Calu3 (cell line): ENCODE measurements around the gene BORCS8. TPM values are rescaled to one million over a fixed set of nuclear protein-coding genes. Genes with fewer than 3 reads are reported as not detected.

Experiments used
- BruUV-seq: library from RNA; stranded (reverse); fragments of 400-500 nt; replicated peaks from 2 replicates; lab custom pipeline; 2021; lab: Mats Ljungman, UMichigan
- CTCF ChIA-PET: fragments of 300-600 bp; sonication (Branson Sonifier 250); formaldehyde crosslinking; loops from one replicate; lab custom pipeline; 2022; ENCODE audit warnings: antibody characterized with exemption; lab: Charles Lee
- DNase-seq: peaks from one replicate; pipeline ENCODE4 v3.0.0; 2022
- H3K27ac Mint-ChIP-seq: one replicate; pipeline ENCODE4 v1.8.0; 2022; ENCODE audit warnings: mixed read lengths; ENCODE audit not compliant: unreplicated experiment
- H3K27me3 Mint-ChIP-seq: one replicate; pipeline ENCODE4 v1.8.0; 2022; ENCODE audit warnings: mixed read lengths; ENCODE audit not compliant: unreplicated experiment
- H3K36me3 Mint-ChIP-seq: one replicate; pipeline ENCODE4 v1.8.0; 2022; ENCODE audit warnings: mild to moderate bottlenecking, moderate library complexity, mixed read lengths; ENCODE audit not compliant: insufficient read depth, unreplicated experiment
- H3K4me1 Mint-ChIP-seq: one replicate; pipeline ENCODE4 v1.8.0; 2022; ENCODE audit warnings: mild to moderate bottlenecking, low read depth, mixed read lengths; ENCODE audit not compliant: unreplicated experiment
- H3K4me3 Mint-ChIP-seq: one replicate; pipeline ENCODE4 v1.8.0; 2022; ENCODE audit warnings: mild to moderate bottlenecking, low read depth, moderate library complexity, mixed read lengths; ENCODE audit not compliant: unreplicated experiment
- H3K9me3 Mint-ChIP-seq: one replicate; pipeline ENCODE4 v1.8.0; 2022; ENCODE audit warnings: low read depth, mixed read lengths; ENCODE audit not compliant: unreplicated experiment
- intact Hi-C: fragments of 100-400 bp; cut with micrococcal nuclease; formaldehyde crosslinking; loops from one replicate; pipeline ENCODE4 v1.10.0; 2022; ENCODE audit not compliant: unreplicated experiment
- total RNA-seq: library from RNA; stranded (reverse); gene quantifications from 2 replicates; pipeline ENCODE4 v1.2.3, GENCODE V29; 2022
- TF ChIP-seq, protein P1 (sequence below): fragments of 200-600 bp; IDR thresholded peaks from one replicate; pipeline ENCODE4 v1.8.0; 2022; ENCODE audit warnings: antibody characterized with exemption; ENCODE audit not compliant: unreplicated experiment

BORCS8 gene
- total RNA-seq, 1 experiment from 2014 or later: 26.3 TPM

GRCh38 chr19:19171821-19172532, 20.0 kb downstream of the BORCS8 start:
- Mint-ChIP-seq H3K36me3 (peaks cover 23% of the 10 kb centered on the region), H3K27me3 (no peaks in the 10 kb centered on the region), H3K4me1 (no peaks in the 10 kb centered on the region), H3K4me3 (no peak overlapping the region), H3K9me3 (no peaks in the 10 kb centered on the region), H3K27ac (peak overlapping the region; percentile 27)
- no peak for DNase-seq
- CTCF ChIA-PET: no interaction called here
- intact Hi-C loops: no loop called here
- TF ChIP-seq, protein P1, sequence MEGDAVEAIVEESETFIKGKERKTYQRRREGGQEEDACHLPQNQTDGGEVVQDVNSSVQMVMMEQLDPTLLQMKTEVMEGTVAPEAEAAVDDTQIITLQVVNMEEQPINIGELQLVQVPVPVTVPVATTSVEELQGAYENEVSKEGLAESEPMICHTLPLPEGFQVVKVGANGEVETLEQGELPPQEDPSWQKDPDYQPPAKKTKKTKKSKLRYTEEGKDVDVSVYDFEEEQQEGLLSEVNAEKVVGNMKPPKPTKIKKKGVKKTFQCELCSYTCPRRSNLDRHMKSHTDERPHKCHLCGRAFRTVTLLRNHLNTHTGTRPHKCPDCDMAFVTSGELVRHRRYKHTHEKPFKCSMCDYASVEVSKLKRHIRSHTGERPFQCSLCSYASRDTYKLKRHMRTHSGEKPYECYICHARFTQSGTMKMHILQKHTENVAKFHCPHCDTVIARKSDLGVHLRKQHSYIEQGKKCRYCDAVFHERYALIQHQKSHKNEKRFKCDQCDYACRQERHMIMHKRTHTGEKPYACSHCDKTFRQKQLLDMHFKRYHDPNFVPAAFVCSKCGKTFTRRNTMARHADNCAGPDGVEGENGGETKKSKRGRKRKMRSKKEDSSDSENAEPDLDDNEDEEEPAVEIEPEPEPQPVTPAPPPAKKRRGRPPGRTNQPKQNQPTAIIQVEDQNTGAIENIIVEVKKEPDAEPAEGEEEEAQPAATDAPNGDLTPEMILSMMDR: no peak
- BruUV-seq: TSS peak; percentile 15

DNA sequence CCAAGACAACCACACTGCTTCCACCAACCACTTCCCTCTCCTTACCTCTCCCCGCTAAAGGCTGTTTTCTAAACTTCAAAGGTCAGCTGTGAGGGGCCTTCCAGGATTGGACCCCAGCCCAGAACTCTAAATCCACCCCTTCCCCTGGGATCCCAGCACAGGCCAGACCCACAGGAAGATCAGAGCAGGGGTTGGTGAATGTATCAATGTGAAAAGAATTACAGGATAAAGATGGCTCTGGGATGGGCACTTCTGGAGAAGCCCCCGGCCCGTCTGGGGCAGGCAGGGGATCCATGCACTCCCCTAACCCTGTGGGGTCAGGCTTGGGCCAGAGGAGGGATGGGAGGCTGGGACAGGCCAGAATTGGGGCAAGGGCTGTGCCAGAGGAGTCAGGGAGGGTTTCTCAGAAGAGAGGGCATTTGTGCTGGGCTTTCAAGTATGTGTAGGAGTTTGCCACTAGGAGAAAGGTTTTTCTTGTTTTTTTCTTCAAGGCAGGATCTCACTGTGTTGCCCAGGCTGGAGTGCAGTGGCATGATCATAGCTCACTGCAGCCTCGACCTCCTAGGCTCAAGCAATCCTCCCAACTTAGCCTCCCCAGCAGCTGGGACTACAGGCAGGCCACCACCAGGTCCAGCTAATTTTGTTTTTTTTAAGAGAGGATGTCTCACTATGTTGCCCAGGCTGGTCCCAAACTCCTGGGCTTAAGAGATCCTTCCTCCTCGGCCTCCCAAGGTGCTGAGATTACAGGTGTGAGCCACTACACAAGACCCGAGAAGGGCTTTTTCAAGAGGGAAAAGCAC, 20.9 kb downstream of the BORCS8 start:
- no peak for DNase-seq
- Mint-ChIP-seq H3K4me1 (no peaks in the 10 kb centered on the region), H3K27ac (no peak overlapping the region), H3K9me3 (no peaks in the 10 kb centered on the region), H3K4me3 (peak overlapping the region; percentile 61), H3K27me3 (no peaks in the 10 kb centered on the region), H3K36me3 (peaks cover 23% of the 10 kb centered on the region)
- CTCF ChIA-PET: no interaction called here
- intact Hi-C loops: no loop called here
- BruUV-seq: no TSS peak
- TF ChIP-seq, protein P1: no peak

- intact Hi-C loops: no loop called here
- no peak within 1 kb of the TSS for H3K27ac Mint-ChIP-seq
- H3K36me3 Mint-ChIP-seq: peaks cover 23% of the 10 kb centered on the region
- H3K4me3 Mint-ChIP-seq: peak within 1 kb of the TSS; percentile 61
- no peaks in the 10 kb centered on the region for H3K27me3 Mint-ChIP-seq
- CTCF ChIA-PET: interaction anchor here (1.0 kb wide), 1 partner anchor 33 kb away, joined by 3 read pairs; the partner anchor contains the start of gene NR2C2AP
- H3K9me3 Mint-ChIP-seq: no peaks in the 10 kb centered on the region
- BruUV-seq: no TSS peak
- H3K4me1 Mint-ChIP-seq: no peaks in the 10 kb centered on the region
- TF ChIP-seq, protein P1: no peak
- peak; percentile 84 for DNase-seq
Observed at GRCh38 chr19:19170053-19170872, 21.7 kb downstream of the BORCS8 start, which contains the start of gene MEF2B. TSS of gene MEF2B (minus strand) at chr19:19170263. CDS start at chr19:19150735, 19,528 bp downstream.
